Esophagus muscularis mucosa (tissue), 4 donors: Measurements from ENCODE around the gene CBLN3. TPM values are rescaled to one million over a fixed set of nuclear protein-coding genes. Genes with fewer than 3 reads are reported as not detected.

ENCODE experiments used
- DNase-seq: peaks from one replicate; pipeline ENCODE4 v3.0.0-alpha.2; 2017; ENCODE audit errors: extremely low spot score
- H3K27ac ChIP-seq, 4 donors: fragments of 200-600 bp; sonication (generic); replicated peaks in 1 of 4; 1 replicate in 3 of 4; 2 replicates in 1 of 4; pipeline ENCODE4 v1.5.1; 2016 to 2019; ENCODE audit warnings: mild to moderate bottlenecking in 1 of 4
- H3K27me3 ChIP-seq, 4 donors: fragments of 200-600 bp; sonication (generic); one replicate each; pipeline versions ENCODE4 v1.5.1 to v1.6.0; 2016 to 2019
- H3K36me3 ChIP-seq, 4 donors: fragments of 200-600 bp; sonication (generic); one replicate each; pipeline ENCODE4 v1.5.1; 2016 to 2019
- H3K4me1 ChIP-seq, 4 donors: fragments of 200-600 bp; sonication (generic); one replicate each; pipeline ENCODE4 v1.5.1; 2016 to 2019
- H3K4me3 ChIP-seq, 4 donors: fragments of 200-600 bp; sonication (generic); 1 replicate in 2 of 4; 2 replicates in 2 of 4; pipeline ENCODE4 v1.5.1; 2016 to 2019; ENCODE audit warnings: mild to moderate bottlenecking in 4 of 4, moderate library complexity in 1 of 4
- H3K9me3 ChIP-seq, 4 donors: fragments of 200-600 bp; sonication (generic); 1 replicate in 3 of 4; 2 replicates in 1 of 4; pipeline ENCODE4 v1.5.1; 2016 to 2019
- CTCF ChIP-seq, 3 experiments: fragments of 200-600 bp in 2 of 3; fragments of 450-650 bp in 1 of 3; sonication (generic) in 2 of 3; IDR thresholded peaks; one replicate each; pipeline ENCODE4 v1.5.1; 2017 to 2019; ENCODE audit warnings: antibody characterized with exemption in 3 of 3, mild to moderate bottlenecking in 2 of 3, moderate library complexity in 1 of 3
- EP300 ChIP-seq: sonication (generic); formaldehyde crosslinking; IDR thresholded peaks from one replicate; pipeline ENCODE4 v1.6.1; 2017; ENCODE audit warnings: antibody characterized with exemption
- POLR2A ChIP-seq: fragments of 450-650 bp; IDR thresholded peaks from one replicate; pipeline ENCODE4 v1.6.1; 2017; ENCODE audit warnings: antibody characterized with exemption, moderate library complexity, mild to moderate bottlenecking, low read depth
- POLR2AphosphoS5 ChIP-seq, 2 donors: sonication (generic); formaldehyde crosslinking; IDR thresholded peaks; one replicate each; pipeline ENCODE4 v1.6.1; 2017; ENCODE audit warnings: antibody characterized with exemption in 2 of 2
- whole genome bisulfite sequencing: methylation state at CpG from one replicate; pipeline ENCODE4 v1.1.5; 2018; 5-methylcytosine and 5-hydroxymethylcytosine counted together
- intact Hi-C: fragments of 100-400 bp; cut with DNase I; formaldehyde crosslinking; loops from one replicate; pipeline ENCODE4 v1.15.1; 2023
- total RNA-seq, 4 donors: library from RNA; depleted of rRNA; stranded (reverse); fragments of >200 nt; gene quantifications; one replicate each; pipeline versions ENCODE4 v1.1.0 to v1.2.1, GENCODE V29; 2016

Gene CBLN3
- total RNA-seq, 4 donors from 2014 or later, result 1.2 to 2.2 (median 1.9) TPM

GRCh38 chr14:24437020-24437735 lies 7.7 kb upstream of the CBLN3 start:
- intact Hi-C loops, result loop anchor here (2.0 to 10.0 kb wide), 3 partner anchors 104 to 292 kb away; partner anchors contain the start of genes EMC9, LTB4R, LTB4R2 and PSME2
- TF ChIP-seq EP300 (no peak), POLR2AphosphoS5 (IDR thresholded peaks at IDR 0.05) (peak in 1 of 2 donors; percentile 21)
- peak; percentile 74 for DNase-seq
- H3K27me3 ChIP-seq, result no peaks in the 10 kb centered on the region
- no peak overlapping the region for H3K4me3 ChIP-seq
- 57% methylated on average over 10 of the region's 12 CpGs for WGBS
- peak overlapping the region; percentile 44 to 77 (median 66) for H3K27ac ChIP-seq
- H3K36me3 ChIP-seq, result peaks cover 41 to 88% (median 71%) of the 10 kb centered on the region in 4 donors
- no peaks in the 10 kb centered on the region for H3K9me3 ChIP-seq
- H3K4me1 ChIP-seq, result peaks cover 60 to 74% (median 66%) of the 10 kb centered on the region in 4 donors

- Histone ChIP-seq H3K4me1 (peaks cover 60 to 75% (median 68%) of the 10 kb centered on the region in 4 donors), H3K9me3 (no peaks in the 10 kb centered on the region), H3K27me3 (no peaks in the 10 kb centered on the region), H3K27ac (peak overlapping the region; percentile 44 to 77 (median 66)), H3K4me3 (no peak overlapping the region), H3K36me3 (peaks cover 41 to 95% (median 76%) of the 10 kb centered on the region in 4 donors)
- intact Hi-C loops, result loop anchor here (2.0 to 10.0 kb wide), 3 partner anchors 104 to 292 kb away; partner anchors contain the start of genes EMC9, LTB4R, LTB4R2 and PSME2
- WGBS, result 6% methylated on average over 2 of the region's 5 CpGs
- peak; percentile 57 to 76 for TF ChIP-seq POLR2AphosphoS5 (IDR thresholded peaks at IDR 0.05)
- TF ChIP-seq EP300, result no peak
- peak; percentile 84 to 86 (median 84) for TF ChIP-seq CTCF (IDR thresholded peaks at IDR 0.05)
- peak; percentile 93 for DNase-seq
Measured at GRCh38 chr14:24436355-24437019, 7.0 kb upstream of the CBLN3 start.

GRCh38 chr14:24435998-24436354 lies 6.5 kb upstream of the CBLN3 start:
- no peaks in the 10 kb centered on the region for H3K27me3 ChIP-seq
- 60% methylated on average over 6 of the region's 6 CpGs for WGBS
- H3K4me1 ChIP-seq, result peaks cover 60 to 75% (median 68%) of the 10 kb centered on the region in 4 donors
- H3K27ac ChIP-seq, result peak overlapping the region; percentile 29 to 77 (median 66)
- H3K36me3 ChIP-seq, result peaks cover 41 to 94% (median 79%) of the 10 kb centered on the region in 4 donors
- DNase-seq, result no peak
- no peaks in the 10 kb centered on the region for H3K9me3 ChIP-seq
- no peak overlapping the region for H3K4me3 ChIP-seq
- TF ChIP-seq CTCF (IDR thresholded peaks at IDR 0.05) (no peak), POLR2AphosphoS5 (IDR thresholded peaks at IDR 0.05) (no peak), EP300 (no peak), POLR2A (no peak)
- intact Hi-C loops, result loop anchor here (2.0 to 10.0 kb wide), 3 partner anchors 103 to 291 kb away; partner anchors contain the start of genes EMC9, LTB4R, LTB4R2 and PSME2

- intact Hi-C loops, result loop anchor here (5.0 to 10.0 kb wide), 2 partner anchors 123 to 290 kb away; partner anchors contain the start of genes EMC9, LTB4R, LTB4R2 and PSME2
- Histone ChIP-seq H3K4me3 (no peak overlapping the region), H3K9me3 (no peaks in the 10 kb centered on the region), H3K27ac (peak overlapping the region in 1 of 4 donors; percentile 77), H3K4me1 (peaks cover 58 to 74% (median 68%) of the 10 kb centered on the region in 4 donors), H3K27me3 (no peaks in the 10 kb centered on the region), H3K36me3 (peaks cover 41 to 87% (median 76%) of the 10 kb centered on the region in 4 donors)
- peak; percentile 83 for DNase-seq
- TF ChIP-seq POLR2AphosphoS5 (IDR thresholded peaks at IDR 0.05), result no peak
- TF ChIP-seq EP300, result no peak
- TF ChIP-seq POLR2A, result no peak
- TF ChIP-seq CTCF (IDR thresholded peaks at IDR 0.05), result no peak
- WGBS, result 78% methylated on average over 2 of the region's 2 CpGs
Measured at GRCh38 chr14:24435192-24435810, 5.8 kb upstream of the CBLN3 start.
